ENCODE measurements around the gene SNX2.

SNX2 gene

DNA sequence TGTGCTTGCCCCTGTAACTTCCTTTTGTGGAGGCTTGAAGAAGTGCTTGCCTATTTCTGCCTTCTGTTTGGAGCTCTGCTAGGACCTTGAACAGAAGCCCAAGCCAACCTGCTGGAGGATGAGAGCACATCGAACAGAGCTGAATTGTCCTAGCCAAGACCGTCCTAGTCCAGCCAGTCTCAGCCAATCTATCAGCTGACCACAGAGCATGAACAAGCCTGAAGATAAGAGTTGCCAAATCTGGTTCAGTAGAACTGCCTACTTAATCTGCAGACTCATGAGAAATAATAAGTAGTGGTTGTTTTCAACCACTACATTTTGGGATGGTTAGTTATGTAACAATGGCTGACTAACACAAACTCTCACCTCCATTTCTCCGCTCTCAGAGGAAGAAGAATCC is 4.4 kb upstream of the SNX2 start:
- TF ChIP-seq, protein P1, sequence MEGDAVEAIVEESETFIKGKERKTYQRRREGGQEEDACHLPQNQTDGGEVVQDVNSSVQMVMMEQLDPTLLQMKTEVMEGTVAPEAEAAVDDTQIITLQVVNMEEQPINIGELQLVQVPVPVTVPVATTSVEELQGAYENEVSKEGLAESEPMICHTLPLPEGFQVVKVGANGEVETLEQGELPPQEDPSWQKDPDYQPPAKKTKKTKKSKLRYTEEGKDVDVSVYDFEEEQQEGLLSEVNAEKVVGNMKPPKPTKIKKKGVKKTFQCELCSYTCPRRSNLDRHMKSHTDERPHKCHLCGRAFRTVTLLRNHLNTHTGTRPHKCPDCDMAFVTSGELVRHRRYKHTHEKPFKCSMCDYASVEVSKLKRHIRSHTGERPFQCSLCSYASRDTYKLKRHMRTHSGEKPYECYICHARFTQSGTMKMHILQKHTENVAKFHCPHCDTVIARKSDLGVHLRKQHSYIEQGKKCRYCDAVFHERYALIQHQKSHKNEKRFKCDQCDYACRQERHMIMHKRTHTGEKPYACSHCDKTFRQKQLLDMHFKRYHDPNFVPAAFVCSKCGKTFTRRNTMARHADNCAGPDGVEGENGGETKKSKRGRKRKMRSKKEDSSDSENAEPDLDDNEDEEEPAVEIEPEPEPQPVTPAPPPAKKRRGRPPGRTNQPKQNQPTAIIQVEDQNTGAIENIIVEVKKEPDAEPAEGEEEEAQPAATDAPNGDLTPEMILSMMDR (IDR thresholded peaks at IDR 0.05; ENCODE audit: borderline replicate concordance, insufficient read depth, low read depth, low read length) = no peak
- no peak overlapping the region for H3K4me3 ChIP-seq (ENCODE audit: low read depth, low read length)

DNA sequence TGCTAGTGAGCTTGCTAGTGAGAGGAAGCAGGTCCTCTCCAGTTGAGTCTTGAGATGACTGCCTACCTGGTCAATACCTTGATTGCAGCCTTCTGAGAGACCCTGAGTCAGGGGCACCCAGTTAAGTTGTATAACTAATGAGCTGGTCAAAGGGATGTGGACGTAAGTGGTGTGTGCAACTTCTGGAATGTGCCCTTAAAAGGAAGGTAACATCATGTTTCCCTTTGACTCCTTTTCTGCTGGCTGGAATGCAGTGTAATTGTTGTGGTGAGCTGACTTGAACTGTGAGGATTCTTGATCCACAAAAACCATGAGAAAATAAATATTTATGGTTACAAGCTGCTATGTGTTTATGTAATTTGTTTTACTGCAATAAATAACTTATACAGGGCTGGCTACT is 2.4 kb upstream of the SNX2 start:
- TF ChIP-seq, protein P1 (IDR thresholded peaks at IDR 0.05; ENCODE audit: borderline replicate concordance, insufficient read depth, low read depth, low read length) = no peak
- no peak overlapping the region for H3K4me3 ChIP-seq (ENCODE audit: low read depth, low read length)

DNA sequence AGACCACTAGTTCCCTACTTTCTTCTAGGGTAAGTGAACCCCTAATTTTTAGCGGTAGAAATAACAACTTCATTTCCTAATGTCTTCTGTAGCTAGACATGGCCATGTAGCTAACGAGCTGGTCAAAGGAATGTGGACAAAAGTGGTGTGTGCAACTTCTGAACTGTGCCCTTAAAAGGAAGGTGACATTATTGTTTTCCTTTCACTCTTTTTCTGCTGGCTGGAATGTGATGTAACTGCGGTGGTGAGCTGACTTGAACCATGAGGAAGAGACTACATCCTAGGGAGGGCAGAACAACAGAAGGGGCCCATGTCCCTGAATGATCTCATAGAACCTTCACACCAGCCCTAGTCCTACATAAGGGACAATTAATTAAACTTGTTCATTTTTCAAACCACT is 1.3 kb upstream of the SNX2 start:
- TF ChIP-seq, protein P1 (IDR thresholded peaks at IDR 0.05; ENCODE audit: borderline replicate concordance, insufficient read depth, low read depth, low read length) = no peak

DNA sequence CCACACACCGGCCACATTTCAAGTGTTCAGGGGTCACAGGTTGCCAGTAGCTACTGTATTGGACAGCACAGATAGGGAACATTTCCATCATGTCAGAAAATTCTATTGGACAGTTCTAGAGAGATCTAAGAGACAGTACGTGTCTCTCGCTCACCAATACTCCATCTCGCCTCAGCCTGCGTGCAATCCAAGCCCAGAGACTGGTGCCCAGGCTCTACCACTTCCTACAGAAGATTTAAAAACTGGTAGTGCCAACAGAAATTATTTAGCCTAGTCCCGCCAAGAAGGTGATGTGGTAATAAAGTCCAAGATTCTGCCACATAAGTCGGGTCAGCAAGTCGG is 390 bp upstream of the SNX2 start:
- TF ChIP-seq, protein P1 (IDR thresholded peaks at IDR 0.05; ENCODE audit: borderline replicate concordance, insufficient read depth, low read depth, low read length) = no peak
- peak overlapping the region; percentile 92 for H3K4me3 ChIP-seq (ENCODE audit: low read depth, low read length)

More for the DNA sequence above, 1.3 kb upstream of the SNX2 start:
- no peak overlapping the region for H3K4me3 ChIP-seq (ENCODE audit: low read depth, low read length)

DNA sequence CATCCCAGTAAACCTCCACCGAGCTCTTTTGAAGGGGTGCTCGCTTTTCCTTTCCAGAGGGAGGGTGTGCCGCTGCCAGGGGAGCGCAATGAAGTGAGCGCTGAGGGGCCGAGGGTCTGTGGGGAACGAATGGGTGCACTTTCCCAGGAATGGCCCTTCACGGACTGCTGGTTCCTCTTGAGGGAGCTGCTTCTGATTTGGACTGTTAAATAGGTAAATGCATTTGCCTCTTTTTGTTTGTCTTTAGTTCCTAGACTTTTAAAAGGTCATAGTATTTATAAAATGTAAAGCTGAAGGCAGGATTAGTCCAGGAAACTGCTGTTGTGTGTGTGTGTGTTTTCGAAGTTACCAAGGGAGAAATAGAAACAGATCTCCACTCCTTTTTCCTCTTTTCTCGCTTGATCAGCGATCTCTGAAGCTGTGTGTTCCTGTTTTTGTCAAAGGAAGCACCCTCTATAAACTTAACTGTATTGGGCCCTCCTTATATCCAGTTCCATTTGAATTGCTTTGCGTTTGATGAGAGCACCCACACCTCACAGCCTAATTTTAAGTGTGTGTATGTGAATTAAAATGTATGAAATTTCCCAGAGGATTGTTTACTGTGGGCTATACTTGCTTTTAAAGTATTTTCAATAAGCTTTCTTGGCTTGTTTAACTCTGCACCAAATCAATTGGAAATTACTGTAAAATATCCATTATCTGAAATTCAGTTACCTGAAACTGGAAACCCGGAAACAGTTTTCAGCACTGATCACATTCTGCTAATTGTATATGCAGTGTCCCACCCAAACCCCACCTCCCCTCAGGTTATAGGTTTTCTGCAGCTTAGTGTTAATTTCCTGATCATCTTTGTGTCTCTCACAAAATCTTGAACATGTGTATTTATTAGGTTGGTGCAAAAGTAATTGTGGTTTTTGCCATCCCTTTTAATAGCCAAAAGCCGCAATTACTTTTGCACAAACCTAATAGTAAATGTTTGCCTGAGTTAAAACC is 966 bp downstream of the SNX2 start:
- TF ChIP-seq, protein P1 (IDR thresholded peaks at IDR 0.05; ENCODE audit: borderline replicate concordance, insufficient read depth, low read depth, low read length) = no peak
- H3K4me3 ChIP-seq (ENCODE audit: low read depth, low read length) = peak overlapping the region; percentile 92

DNA sequence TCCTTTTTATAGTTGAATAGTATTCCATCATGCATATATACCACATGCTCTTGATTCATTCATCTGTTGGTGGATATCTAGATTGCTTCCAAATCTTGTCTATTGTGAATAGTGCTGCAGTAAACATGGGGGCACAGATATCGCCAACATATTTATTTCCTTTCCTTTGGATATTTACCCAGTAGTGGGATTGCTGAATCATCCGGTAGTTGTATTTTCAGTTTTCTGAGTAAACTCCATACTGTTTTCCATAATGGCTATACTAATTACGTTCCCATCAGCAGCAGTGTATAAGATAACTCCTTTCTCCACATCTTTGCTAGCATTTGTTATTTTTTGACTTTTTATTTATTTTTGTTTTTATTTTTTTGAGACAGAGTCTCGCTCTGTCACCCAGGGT is 3.3 kb downstream of the SNX2 start:
- TF ChIP-seq, protein P1 (IDR thresholded peaks at IDR 0.05; ENCODE audit: borderline replicate concordance, insufficient read depth, low read depth, low read length) = no peak
- H3K4me3 ChIP-seq (ENCODE audit: low read depth, low read length) = no peak overlapping the region

DNA sequence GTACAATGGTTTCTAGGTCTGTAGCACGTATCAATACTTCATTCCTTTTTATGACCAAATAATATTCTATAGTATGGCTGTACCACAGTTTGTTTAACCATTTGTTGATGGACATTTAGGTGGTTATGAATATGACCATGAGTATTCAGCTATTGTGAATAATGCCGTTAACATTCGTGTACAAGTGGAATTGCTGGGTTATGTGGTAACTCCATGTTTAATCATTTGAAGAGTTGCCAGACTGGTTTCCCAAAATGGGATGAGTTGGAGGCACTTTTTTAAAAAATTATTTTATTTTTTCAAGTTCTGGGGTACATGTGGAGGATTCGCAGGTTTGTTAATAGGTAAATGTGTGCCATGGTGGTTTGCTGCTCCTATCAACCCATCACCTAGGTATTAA is 4.6 kb downstream of the SNX2 start:
- H3K4me3 ChIP-seq (ENCODE audit: low read depth, low read length) = no peak overlapping the region
- TF ChIP-seq, protein P1 (IDR thresholded peaks at IDR 0.05; ENCODE audit: borderline replicate concordance, insufficient read depth, low read depth, low read length) = no peak
